Measurements from ENCODE around the gene AGMAT.

- TF ChIP-seq EZH2 (IDR thresholded peaks at IDR 0.05; ENCODE audit: insufficient read depth, poor library complexity, severe bottlenecking) (no peak), EZH2phosphoT487 (IDR thresholded peaks at IDR 0.05; ENCODE audit: insufficient read depth, low read depth) (no peak)
These were observed 26.3 kb downstream of the AGMAT start for GRCh38 chr1:15558516-15558915.
